ENCODE measurements around the gene MRPL17.
A peak's percentile ranks its signal among the peaks of the same experiment; 100 is the strongest.

- TF ChIP-seq CTCF (IDR thresholded peaks at IDR 0.05 in 2 of 3, conservative IDR thresholded peaks at IDR 0.05 in 1 of 3; ENCODE audit: borderline replicate concordance in 1 of 3, insufficient read depth in 1 of 3, low read depth in 2 of 3, low read length in 2 of 3) (peak; percentile 61 to 63 (median 63); a peak in 5 of 6 replicates), POLR2A (IDR thresholded peaks at IDR 0.05; ENCODE audit: borderline replicate concordance, extremely low read depth, insufficient read depth, insufficient read length) (no peak), EZH2phosphoT487 (IDR thresholded peaks at IDR 0.05; ENCODE audit: borderline replicate concordance) (no peak), POLR2AphosphoS5 (IDR thresholded peaks at IDR 0.05; ENCODE audit: low read depth, low read length) (no peak)
These were observed 15.3 kb downstream of the MRPL17 start for GRCh38 chr11:6667733-6668374.
